ENCODE measurements around the gene SLCO2A1. TPM values are rescaled to one million over a fixed set of nuclear protein-coding genes. Genes with fewer than 3 reads are reported as not detected.

Gene SLCO2A1
- polyA plus RNA-seq, 1 experiment: 5.4 TPM

- POLR2A ChIA-PET: interaction anchor here (0.6 kb wide), 1 partner anchor 530 kb away, joined by 3 read pairs; no protein-coding TSS in a partner anchor
- no peak for DNase-seq (ENCODE audit: low read depth)
Measured at GRCh38 chr3:133970916-133971315, 58.8 kb downstream of the SLCO2A1 start.

GRCh38 chr3:133970339-133970738 is 59.4 kb downstream of the SLCO2A1 start:
- Histone ChIP-seq H3K36me3 (ENCODE audit: control insufficient read depth, insufficient read depth, low read length) (no peaks in the 10 kb centered on the region), H3K27me3 (ENCODE audit: control insufficient read depth, insufficient read depth, low read length) (no peaks in the 10 kb centered on the region; the same call in 1 of the 2 replicates), H3K4me3 (ENCODE audit: low read depth, low read length) (no peak overlapping the region)
- no peak for TF ChIP-seq CTCF (IDR thresholded peaks at IDR 0.05; ENCODE audit: insufficient read depth, low read depth, low read length)
- CTCF ChIA-PET: interaction anchor here (0.7 kb wide), 1 partner anchor 1723 kb away, joined by 3 read pairs; no protein-coding TSS in a partner anchor
- DNase-seq (ENCODE audit: low read depth): no peak
- POLR2A ChIA-PET: interaction anchor here (0.6 kb wide), 1 partner anchor 531 kb away, joined by 3 read pairs; no protein-coding TSS in a partner anchor

More at GRCh38 chr3:133970916-133971315, 58.8 kb downstream of the SLCO2A1 start:
- no peak overlapping the region for H3K4me3 ChIP-seq (ENCODE audit: low read depth, low read length)
- CTCF ChIA-PET: interaction anchor here (0.5 kb wide), 1 partner anchor 1264 kb away, joined by 3 read pairs; no protein-coding TSS in a partner anchor
- TF ChIP-seq CTCF (IDR thresholded peaks at IDR 0.05; ENCODE audit: insufficient read depth, low read depth, low read length): no peak
- H3K27me3 ChIP-seq (ENCODE audit: control insufficient read depth, insufficient read depth, low read length): no peaks in the 10 kb centered on the region; the same call in 1 of the 2 replicates
- no peaks in the 10 kb centered on the region for H3K36me3 ChIP-seq (ENCODE audit: control insufficient read depth, insufficient read depth, low read length)

- CTCF ChIA-PET: no interaction called here
- Histone ChIP-seq H3K36me3 (ENCODE audit: control insufficient read depth, insufficient read depth, low read length) (no peaks in the 10 kb centered on the region), H3K4me3 (ENCODE audit: low read depth, low read length) (no peak overlapping the region), H3K27me3 (ENCODE audit: control insufficient read depth, insufficient read depth, low read length) (no peaks in the 10 kb centered on the region; the same call in 1 of the 2 replicates)
- DNase-seq (ENCODE audit: low read depth): no peak
- POLR2A ChIA-PET: no interaction called here
- no peak for TF ChIP-seq CTCF (IDR thresholded peaks at IDR 0.05; ENCODE audit: insufficient read depth, low read depth, low read length)
Measured at GRCh38 chr3:133967992-133968892, 61.5 kb downstream of the SLCO2A1 start.

- Histone ChIP-seq H3K4me3 (ENCODE audit: low read depth, low read length) (no peak overlapping the region), H3K27me3 (ENCODE audit: control insufficient read depth, insufficient read depth, low read length) (no peaks in the 10 kb centered on the region; the same call in 1 of the 2 replicates), H3K36me3 (ENCODE audit: control insufficient read depth, insufficient read depth, low read length) (no peaks in the 10 kb centered on the region)
- ChIA-PET POLR2A (no interaction called here), CTCF (no interaction called here)
- no peak for TF ChIP-seq CTCF (IDR thresholded peaks at IDR 0.05; ENCODE audit: insufficient read depth, low read depth, low read length)
- no peak for DNase-seq (ENCODE audit: low read depth)
Measured at GRCh38 chr3:133966954-133967353, 62.8 kb downstream of the SLCO2A1 start.

- Histone ChIP-seq H3K4me3 (ENCODE audit: low read depth, low read length) (no peak overlapping the region), H3K27me3 (ENCODE audit: control insufficient read depth, insufficient read depth, low read length) (no peaks in the 10 kb centered on the region), H3K36me3 (ENCODE audit: control insufficient read depth, insufficient read depth, low read length) (no peaks in the 10 kb centered on the region)
- no peak for TF ChIP-seq CTCF (IDR thresholded peaks at IDR 0.05; ENCODE audit: insufficient read depth, low read depth, low read length)
- ChIA-PET POLR2A (no interaction called here), CTCF (interaction anchor here (1.4 kb wide), 1 partner anchor 8 kb away, joined by 3 read pairs; no protein-coding TSS in a partner anchor)
- DNase-seq (ENCODE audit: low read depth): no peak
Measured at GRCh38 chr3:133965906-133966305, 63.8 kb downstream of the SLCO2A1 start.
